Measurements from ENCODE around the gene SOX8.

Gene SOX8

GRCh38 chr16:991773-992172, 10.2 kb downstream of the SOX8 start:
- no peak for TF ChIP-seq CTCF (IDR thresholded peaks at IDR 0.05; ENCODE audit: low read depth, low read length, missing control alignments)
- H3K4me3 ChIP-seq (replicated peaks; ENCODE audit: low read depth, low read length): no peak overlapping the region
- no peak for DNase-seq (ENCODE audit: extremely low read depth, low read depth)

GRCh38 chr16:993731-994130, 12.2 kb downstream of the SOX8 start:
- H3K4me3 ChIP-seq (replicated peaks; ENCODE audit: low read depth, low read length): no peak overlapping the region
- DNase-seq (ENCODE audit: extremely low read depth, low read depth): no peak
- no peak for TF ChIP-seq CTCF (IDR thresholded peaks at IDR 0.05; ENCODE audit: low read depth, low read length, missing control alignments)

- no peak for DNase-seq (ENCODE audit: extremely low read depth, low read depth)
- no peak for TF ChIP-seq CTCF (IDR thresholded peaks at IDR 0.05; ENCODE audit: low read depth, low read length, missing control alignments)
- H3K4me3 ChIP-seq (replicated peaks; ENCODE audit: low read depth, low read length): no peak overlapping the region
These were observed 13.5 kb downstream of the SOX8 start for GRCh38 chr16:995087-995486.

- no peak for DNase-seq (ENCODE audit: extremely low read depth, low read depth)
- TF ChIP-seq CTCF (IDR thresholded peaks at IDR 0.05; ENCODE audit: low read depth, low read length, missing control alignments): no peak
- no peak overlapping the region for H3K4me3 ChIP-seq (replicated peaks; ENCODE audit: low read depth, low read length)
These were observed 14.2 kb downstream of the SOX8 start for GRCh38 chr16:995783-996182.

- no peak for DNase-seq (ENCODE audit: extremely low read depth, low read depth)
- no peak overlapping the region for H3K4me3 ChIP-seq (replicated peaks; ENCODE audit: low read depth, low read length)
- no peak for TF ChIP-seq CTCF (IDR thresholded peaks at IDR 0.05; ENCODE audit: low read depth, low read length, missing control alignments)
These were observed 15.1 kb downstream of the SOX8 start for GRCh38 chr16:996681-997080.

GRCh38 chr16:997440-998051, 16.0 kb downstream of the SOX8 start:
- TF ChIP-seq CTCF (IDR thresholded peaks at IDR 0.05; ENCODE audit: low read depth, low read length, missing control alignments): no peak
- no peak for DNase-seq (ENCODE audit: extremely low read depth, low read depth)
- H3K4me3 ChIP-seq (replicated peaks; ENCODE audit: low read depth, low read length): no peak overlapping the region

- H3K4me3 ChIP-seq (replicated peaks; ENCODE audit: low read depth, low read length): no peak overlapping the region
- no peak for DNase-seq (ENCODE audit: extremely low read depth, low read depth)
- TF ChIP-seq CTCF (IDR thresholded peaks at IDR 0.05; ENCODE audit: low read depth, low read length, missing control alignments): no peak
These were observed 16.6 kb downstream of the SOX8 start for GRCh38 chr16:998211-998610.

All from HFF-Myc (cell line).